GM12891 (cell line): Measurements from ENCODE around the gene WWP2.
"Not testable (repeated sequence)": the region's sequence is repeated elsewhere in the genome, so short reads cannot be mapped to it uniquely, and the experiment has no call there.

ENCODE experiments used
- POLR2A ChIP-seq: IDR thresholded peaks from 2 replicates; pipeline ENCODE4 v1.6.1; 2011; ENCODE audit warnings: low read depth, low read length, control low read depth
- POLR2AphosphoS5 ChIP-seq: IDR thresholded peaks from 2 replicates; pipeline ENCODE4 v1.6.1; 2011; ENCODE audit warnings: low read depth, low read length, control low read depth

- TF ChIP-seq POLR2A, POLR2AphosphoS5: not testable (repeated sequence)
These were observed 192.1 kb downstream of the WWP2 start for GRCh38 chr16:69954241-69954640.
